GM21367 (cell line): ENCODE data around the gene JAG2.

Experiments used
- ATAC-seq: cut with Tn5 transposase; IDR thresholded peaks from one replicate; pipeline ENCODE4 v1.9.1; 2021; ENCODE audit not compliant: unreplicated experiment

Gene JAG2

DNA sequence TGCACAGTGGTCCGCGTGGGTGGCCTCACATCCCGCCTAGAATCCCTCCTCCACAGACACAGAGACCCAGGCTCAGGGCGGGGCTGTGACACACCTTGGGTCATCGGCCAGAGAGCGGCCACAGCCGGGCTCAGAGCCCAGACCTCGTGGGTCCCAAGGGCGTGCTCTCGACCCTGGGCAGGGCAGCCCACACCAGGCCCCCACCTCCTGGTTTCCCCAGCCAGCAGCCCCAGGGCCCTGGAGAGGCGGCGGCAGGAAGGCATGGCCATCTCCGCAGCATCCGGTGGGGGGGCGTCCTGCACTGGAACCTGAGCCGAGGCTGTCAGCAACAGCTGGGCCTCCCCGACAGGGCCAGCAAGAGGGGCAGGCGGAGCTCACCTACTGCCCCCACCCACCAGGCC, 15.2 kb downstream of the JAG2 start:
- ATAC-seq, result no peak

DNA sequence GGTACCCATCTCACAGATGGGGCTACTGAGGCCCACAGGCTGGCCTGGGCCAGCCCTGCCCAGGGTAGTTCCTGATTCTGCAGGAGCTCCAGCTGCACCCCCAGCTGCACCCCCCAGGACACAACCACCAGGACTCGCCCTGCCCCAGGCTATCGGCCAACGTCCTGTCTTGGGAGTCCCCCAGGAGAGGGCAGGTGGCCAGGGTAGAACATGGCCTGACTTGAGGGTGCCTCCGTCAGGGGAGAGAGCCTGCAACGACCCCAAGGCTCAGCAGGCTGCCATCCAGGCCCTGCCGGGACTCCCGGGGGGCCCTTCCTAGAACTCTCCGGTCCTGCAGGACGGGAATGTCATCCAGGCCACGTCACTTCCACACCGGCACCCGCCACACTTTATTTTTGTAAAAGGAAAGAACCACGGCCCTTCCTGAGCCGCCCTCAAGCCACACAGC, 15.8 kb downstream of the JAG2 start:
- ATAC-seq, result no peak

GRCh38 chr14:105151838-105152793, 16.5 kb downstream of the JAG2 start:
- no peak for ATAC-seq

GRCh38 chr14:105151084-105151837, 17.3 kb downstream of the JAG2 start:
- ATAC-seq, result no peak

DNA sequence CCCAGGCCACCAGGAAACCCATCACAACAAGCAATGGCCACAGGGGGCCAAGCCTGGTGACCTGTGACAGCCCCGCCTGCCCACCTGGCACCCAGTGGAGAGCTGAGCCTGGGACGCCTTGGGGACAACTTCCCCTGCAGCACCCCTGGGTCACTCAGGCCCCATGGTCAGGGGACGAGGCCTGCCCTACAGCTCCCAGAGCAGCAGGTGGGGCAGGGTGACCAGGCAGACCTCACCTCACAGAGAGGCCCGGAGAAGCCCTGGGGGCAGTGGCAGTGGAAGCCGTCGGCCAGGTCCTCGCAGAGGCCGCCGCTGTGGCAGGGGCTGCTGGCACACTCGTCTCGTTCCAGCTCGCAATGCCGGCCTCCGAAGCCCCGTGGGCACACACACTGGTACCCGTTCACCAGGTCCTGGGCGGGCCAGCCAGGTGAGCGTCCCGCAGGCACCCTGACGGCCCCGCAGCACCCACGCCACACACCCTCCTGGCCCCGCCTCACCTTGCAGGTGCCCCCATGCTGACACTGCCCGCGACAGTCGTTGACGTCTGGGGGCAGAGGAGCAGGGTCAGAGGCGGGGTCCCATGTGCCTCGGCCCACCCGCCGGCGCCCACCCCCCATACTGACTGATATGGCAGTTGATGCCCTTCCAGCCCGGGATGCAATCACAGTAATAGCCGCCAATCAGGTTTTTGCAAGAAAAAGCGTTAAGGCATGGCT, 18.1 kb downstream of the JAG2 start:
- no peak for ATAC-seq

DNA sequence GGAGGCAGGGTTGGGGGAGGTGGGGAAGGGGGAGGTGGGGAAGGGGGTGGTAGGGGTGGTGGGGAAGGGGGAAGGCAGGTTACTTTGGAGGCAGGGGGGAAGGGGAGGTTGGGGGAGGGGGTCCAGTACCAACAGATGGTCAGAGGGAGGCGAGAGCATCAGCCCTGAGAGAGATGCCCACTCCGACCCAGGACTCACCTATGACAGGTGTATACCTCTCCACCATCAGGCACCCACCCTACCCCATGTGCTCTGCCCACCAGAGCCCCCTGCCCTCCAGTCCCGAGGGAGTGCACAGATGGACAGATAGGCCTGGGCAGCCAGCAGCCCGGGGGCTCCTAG, 18.6 kb downstream of the JAG2 start:
- ATAC-seq, result no peak

GRCh38 chr14:105149146-105149781, 19.3 kb downstream of the JAG2 start:
- ATAC-seq, result no peak

DNA sequence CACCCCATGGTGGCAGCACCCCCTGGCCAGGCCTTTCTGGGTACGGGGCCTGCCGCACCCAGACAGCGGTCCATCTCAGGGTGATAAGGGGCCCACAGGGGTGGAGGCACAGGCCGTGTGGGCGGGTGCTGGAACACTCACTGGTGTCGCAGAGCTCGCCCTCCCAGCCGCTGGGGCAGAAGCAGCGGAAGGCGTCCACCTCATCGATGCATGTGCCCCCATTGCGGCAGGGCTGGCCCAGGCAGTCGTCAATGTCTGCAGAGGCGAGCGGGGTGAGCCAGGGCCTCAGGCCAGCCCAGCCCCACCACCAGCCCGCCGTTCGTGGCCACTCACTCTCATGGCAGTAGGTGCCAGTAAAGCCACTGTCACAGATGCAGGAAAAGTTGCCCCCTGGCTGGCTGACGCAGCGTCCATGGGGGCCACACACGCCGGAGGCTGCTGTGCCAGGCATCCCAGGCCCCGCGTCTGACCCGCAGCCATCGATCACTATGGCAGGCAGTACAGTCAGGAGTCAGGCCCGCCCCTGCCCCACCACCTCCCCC, 19.9 kb downstream of the JAG2 start:
- no peak for ATAC-seq

DNA sequence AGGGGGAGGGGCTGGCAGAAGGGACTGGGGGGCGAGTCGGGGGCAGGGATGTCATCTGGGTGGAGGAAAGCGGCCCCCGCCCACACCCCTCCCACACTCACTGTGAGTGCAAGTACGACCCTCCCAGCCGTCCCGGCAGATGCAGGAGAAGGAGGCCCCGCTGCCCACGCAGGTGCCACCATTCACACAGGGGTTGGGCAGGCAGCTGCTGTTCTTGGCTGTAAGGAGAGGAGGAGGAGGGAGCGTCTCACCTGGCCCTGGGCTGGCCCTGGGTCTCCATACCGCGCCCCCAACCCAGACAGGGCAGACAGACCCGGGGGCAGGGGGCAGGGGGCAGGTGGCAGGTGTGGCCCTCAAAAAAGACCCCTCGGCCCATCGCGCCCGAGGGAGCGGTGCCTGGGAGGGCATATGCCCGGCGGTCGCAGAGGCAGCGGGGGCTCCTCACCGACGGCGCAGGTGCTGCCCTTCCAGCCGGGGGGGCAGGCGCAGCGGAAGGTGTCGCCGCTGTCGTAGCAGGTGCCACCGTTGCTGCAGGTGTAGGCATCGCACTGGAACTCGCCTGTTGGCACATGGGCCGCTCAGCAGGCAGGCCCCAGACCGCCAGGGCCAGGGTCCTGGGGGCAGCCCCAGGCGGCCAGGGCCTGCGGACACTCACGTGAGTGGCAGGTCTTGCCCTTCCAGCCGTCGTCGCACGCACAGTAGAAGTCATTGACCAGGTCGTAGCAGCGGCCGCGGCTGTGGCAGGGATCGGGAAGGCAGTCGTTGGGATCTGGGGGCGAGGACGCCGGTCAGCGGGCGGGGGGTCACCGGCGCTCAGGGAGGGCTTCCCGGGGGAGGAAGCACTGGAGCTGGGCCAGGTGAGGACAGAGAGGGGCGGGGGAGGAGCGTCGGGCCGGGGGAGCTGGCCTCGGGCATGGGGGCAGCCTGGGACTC, 20.6 kb downstream of the JAG2 start:
- no peak for ATAC-seq

- ATAC-seq, result no peak
Observed at GRCh38 chr14:105146976-105147635, 21.5 kb downstream of the JAG2 start.

- no peak for ATAC-seq
Observed at GRCh38 chr14:105146181-105146975, 22.2 kb downstream of the JAG2 start.

GRCh38 chr14:105145381-105146180, 23.0 kb downstream of the JAG2 start:
- ATAC-seq, result no peak

GRCh38 chr14:105144666-105145380, 23.8 kb downstream of the JAG2 start:
- no peak for ATAC-seq

- no peak for ATAC-seq
Observed at GRCh38 chr14:105144026-105144665, 24.4 kb downstream of the JAG2 start.

- ATAC-seq, result no peak
Observed at GRCh38 chr14:105143451-105144025, 25.0 kb downstream of the JAG2 start.
